ENCODE data around the gene CCDC57.

- TF ChIP-seq POLR2A (IDR thresholded peaks at IDR 0.05; ENCODE audit: control extremely low read depth in 1 of 2, low read depth in 2 of 2, low read length in 2 of 2) (no peak), CTCF (IDR thresholded peaks at IDR 0.05; ENCODE audit: control extremely low read depth in 1 of 3, insufficient read depth in 1 of 3, low read depth in 1 of 3, low read length in 3 of 3) (no peak), EZH2 (IDR thresholded peaks at IDR 0.05; ENCODE audit: low read depth, low read length, severe bottlenecking) (no peak), ATF2 (IDR thresholded peaks at IDR 0.05; ENCODE audit: low read length) (no peak)
Observed at GRCh38 chr17:82113941-82114340, 98.7 kb downstream of the CCDC57 start.
